Measurements from ENCODE around the gene SNCAIP.

DNA sequence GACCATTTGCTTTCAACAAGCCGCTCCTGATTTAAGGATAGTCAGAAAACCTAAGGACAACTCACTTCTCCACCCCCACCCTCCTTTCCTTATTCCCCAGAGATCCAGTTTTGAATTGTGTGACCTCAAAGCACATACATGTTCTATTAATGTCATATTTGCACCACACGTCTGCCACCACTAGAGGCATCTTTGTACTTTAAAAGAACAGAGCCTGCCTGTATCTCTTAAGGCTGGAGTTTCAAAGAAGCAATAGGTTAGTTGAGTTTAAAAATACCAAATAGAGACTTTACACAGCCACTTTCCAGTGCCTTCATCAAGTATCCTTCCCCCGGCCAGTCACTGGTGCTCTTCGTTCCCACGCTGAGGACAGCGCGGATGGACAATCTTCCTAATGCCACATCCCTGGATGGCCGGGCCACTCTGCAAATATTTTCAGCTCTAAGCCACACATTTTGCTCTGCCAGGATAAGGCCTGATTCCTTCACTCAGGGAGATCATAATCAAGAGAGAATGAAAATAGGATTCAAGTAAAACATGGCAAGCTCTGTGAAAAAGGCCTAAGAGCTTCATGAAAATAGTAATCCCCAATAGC, 146.3 kb downstream of the SNCAIP start:
- TF ChIP-seq, protein P1, sequence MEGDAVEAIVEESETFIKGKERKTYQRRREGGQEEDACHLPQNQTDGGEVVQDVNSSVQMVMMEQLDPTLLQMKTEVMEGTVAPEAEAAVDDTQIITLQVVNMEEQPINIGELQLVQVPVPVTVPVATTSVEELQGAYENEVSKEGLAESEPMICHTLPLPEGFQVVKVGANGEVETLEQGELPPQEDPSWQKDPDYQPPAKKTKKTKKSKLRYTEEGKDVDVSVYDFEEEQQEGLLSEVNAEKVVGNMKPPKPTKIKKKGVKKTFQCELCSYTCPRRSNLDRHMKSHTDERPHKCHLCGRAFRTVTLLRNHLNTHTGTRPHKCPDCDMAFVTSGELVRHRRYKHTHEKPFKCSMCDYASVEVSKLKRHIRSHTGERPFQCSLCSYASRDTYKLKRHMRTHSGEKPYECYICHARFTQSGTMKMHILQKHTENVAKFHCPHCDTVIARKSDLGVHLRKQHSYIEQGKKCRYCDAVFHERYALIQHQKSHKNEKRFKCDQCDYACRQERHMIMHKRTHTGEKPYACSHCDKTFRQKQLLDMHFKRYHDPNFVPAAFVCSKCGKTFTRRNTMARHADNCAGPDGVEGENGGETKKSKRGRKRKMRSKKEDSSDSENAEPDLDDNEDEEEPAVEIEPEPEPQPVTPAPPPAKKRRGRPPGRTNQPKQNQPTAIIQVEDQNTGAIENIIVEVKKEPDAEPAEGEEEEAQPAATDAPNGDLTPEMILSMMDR (IDR thresholded peaks at IDR 0.05), result no peak
- TF ChIP-seq POLR2AphosphoS5 (IDR thresholded peaks at IDR 0.05; ENCODE audit: insufficient read depth in 1 of 2, low read depth in 1 of 2), result no peak
